Tibial nerve (tissue), 3 donors: Measurements from ENCODE around the gene SPATA25.

Experiments used
- CTCF ChIP-seq, 5 experiments: fragments of 200-600 bp in 3 of 5; fragments of 450-650 bp in 2 of 5; sonication (generic) in 3 of 5; IDR thresholded peaks; one replicate each; pipeline ENCODE4 v1.5.1; 2016 to 2019; ENCODE audit warnings: antibody characterized with exemption in 5 of 5, mild to moderate bottlenecking in 3 of 5, moderate library complexity in 2 of 5
- POLR2A ChIP-seq, 2 donors: fragments of 450-650 bp; IDR thresholded peaks; one replicate each; pipeline ENCODE4 v1.6.1; 2017; ENCODE audit warnings: antibody characterized with exemption in 2 of 2, mild to moderate bottlenecking in 2 of 2, moderate library complexity in 2 of 2

GRCh38 chr20:45859916-45860315, 27.5 kb downstream of the SPATA25 start:
- no peak for TF ChIP-seq CTCF (IDR thresholded peaks at IDR 0.05)
- no peak for TF ChIP-seq POLR2A (IDR thresholded peaks at IDR 0.05)
